Esophagus muscularis mucosa (tissue), 4 donors: Measurements from ENCODE around the gene TESK2. TPM values are rescaled to one million over a fixed set of nuclear protein-coding genes. Genes with fewer than 3 reads are reported as not detected.
A peak's percentile ranks its signal among the peaks of the same experiment; 100 is the strongest.

Source experiments
- DNase-seq: peaks from one replicate; pipeline ENCODE4 v3.0.0-alpha.2; 2017; ENCODE audit errors: extremely low spot score
- H3K27ac ChIP-seq, 4 donors: fragments of 200-600 bp; sonication (generic); replicated peaks in 1 of 4; 1 replicate in 3 of 4; 2 replicates in 1 of 4; pipeline ENCODE4 v1.5.1; 2016 to 2019; ENCODE audit warnings: mild to moderate bottlenecking in 1 of 4
- H3K27me3 ChIP-seq, 4 donors: fragments of 200-600 bp; sonication (generic); one replicate each; pipeline versions ENCODE4 v1.5.1 to v1.6.0; 2016 to 2019
- H3K36me3 ChIP-seq, 4 donors: fragments of 200-600 bp; sonication (generic); one replicate each; pipeline ENCODE4 v1.5.1; 2016 to 2019
- H3K4me1 ChIP-seq, 4 donors: fragments of 200-600 bp; sonication (generic); one replicate each; pipeline ENCODE4 v1.5.1; 2016 to 2019
- H3K4me3 ChIP-seq, 4 donors: fragments of 200-600 bp; sonication (generic); 1 replicate in 2 of 4; 2 replicates in 2 of 4; pipeline ENCODE4 v1.5.1; 2016 to 2019; ENCODE audit warnings: mild to moderate bottlenecking in 4 of 4, moderate library complexity in 1 of 4
- H3K9me3 ChIP-seq, 4 donors: fragments of 200-600 bp; sonication (generic); 1 replicate in 3 of 4; 2 replicates in 1 of 4; pipeline ENCODE4 v1.5.1; 2016 to 2019
- CTCF ChIP-seq, 3 experiments: fragments of 200-600 bp in 2 of 3; fragments of 450-650 bp in 1 of 3; sonication (generic) in 2 of 3; IDR thresholded peaks; one replicate each; pipeline ENCODE4 v1.5.1; 2017 to 2019; ENCODE audit warnings: antibody characterized with exemption in 3 of 3, mild to moderate bottlenecking in 2 of 3, moderate library complexity in 1 of 3
- EP300 ChIP-seq: sonication (generic); formaldehyde crosslinking; IDR thresholded peaks from one replicate; pipeline ENCODE4 v1.6.1; 2017; ENCODE audit warnings: antibody characterized with exemption
- POLR2A ChIP-seq: fragments of 450-650 bp; IDR thresholded peaks from one replicate; pipeline ENCODE4 v1.6.1; 2017; ENCODE audit warnings: antibody characterized with exemption, moderate library complexity, mild to moderate bottlenecking, low read depth
- POLR2AphosphoS5 ChIP-seq, 2 donors: sonication (generic); formaldehyde crosslinking; IDR thresholded peaks; one replicate each; pipeline ENCODE4 v1.6.1; 2017; ENCODE audit warnings: antibody characterized with exemption in 2 of 2
- whole genome bisulfite sequencing: methylation state at CpG from one replicate; pipeline ENCODE4 v1.1.5; 2018; 5-methylcytosine and 5-hydroxymethylcytosine counted together
- intact Hi-C: fragments of 100-400 bp; cut with DNase I; formaldehyde crosslinking; loops from one replicate; pipeline ENCODE4 v1.15.1; 2023
- total RNA-seq, 4 donors: library from RNA; depleted of rRNA; stranded (reverse); fragments of >200 nt; gene quantifications; one replicate each; pipeline versions ENCODE4 v1.1.0 to v1.2.1, GENCODE V29; 2016

The TESK2 gene
- total RNA-seq, 4 donors from 2014 or later: 3.3 to 6.5 (median 4.8) TPM

DNA sequence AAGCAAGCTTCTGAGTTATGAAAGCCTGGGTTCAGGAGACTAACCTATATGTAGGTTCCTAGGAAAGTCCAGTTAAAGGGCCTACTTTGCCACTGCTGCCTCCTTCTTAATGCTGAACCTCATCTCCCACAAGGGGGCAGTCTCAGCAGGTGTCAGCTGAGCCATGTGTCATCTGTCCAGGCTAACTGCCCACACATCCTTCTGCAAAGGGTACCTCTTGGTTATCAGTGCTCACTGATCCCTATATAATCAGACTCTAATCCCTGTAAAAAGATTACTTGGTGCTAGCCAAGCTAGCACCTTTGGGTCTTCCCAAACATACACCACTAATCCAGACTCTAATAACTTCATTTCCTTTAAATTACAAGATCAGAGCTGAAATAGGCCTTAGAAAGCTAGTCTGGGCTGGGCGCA is 21.7 kb upstream of the TESK2 start:
- no peak overlapping the region for H3K4me3 ChIP-seq
- WGBS: 100% methylated on average over 1 of the region's 1 CpG
- H3K27ac ChIP-seq: no peak overlapping the region
- intact Hi-C loops: loop anchor here (5.0 kb wide), 1 partner anchor 55 kb away; no protein-coding TSS in a partner anchor
- DNase-seq: no peak
- H3K9me3 ChIP-seq: no peaks in the 10 kb centered on the region
- peaks cover 72 to 95% (median 87%) of the 10 kb centered on the region in 4 donors for H3K36me3 ChIP-seq
- peaks cover 10 to 35% (median 33%) of the 10 kb centered on the region in 4 donors for H3K4me1 ChIP-seq
- peak in 1 of 2 donors; percentile 37 for TF ChIP-seq POLR2AphosphoS5 (IDR thresholded peaks at IDR 0.05)
- TF ChIP-seq POLR2A: no peak
- TF ChIP-seq EP300: no peak
- peak; percentile 47 to 70 (median 64) for TF ChIP-seq CTCF (IDR thresholded peaks at IDR 0.05)
- no peaks in the 10 kb centered on the region for H3K27me3 ChIP-seq

DNA sequence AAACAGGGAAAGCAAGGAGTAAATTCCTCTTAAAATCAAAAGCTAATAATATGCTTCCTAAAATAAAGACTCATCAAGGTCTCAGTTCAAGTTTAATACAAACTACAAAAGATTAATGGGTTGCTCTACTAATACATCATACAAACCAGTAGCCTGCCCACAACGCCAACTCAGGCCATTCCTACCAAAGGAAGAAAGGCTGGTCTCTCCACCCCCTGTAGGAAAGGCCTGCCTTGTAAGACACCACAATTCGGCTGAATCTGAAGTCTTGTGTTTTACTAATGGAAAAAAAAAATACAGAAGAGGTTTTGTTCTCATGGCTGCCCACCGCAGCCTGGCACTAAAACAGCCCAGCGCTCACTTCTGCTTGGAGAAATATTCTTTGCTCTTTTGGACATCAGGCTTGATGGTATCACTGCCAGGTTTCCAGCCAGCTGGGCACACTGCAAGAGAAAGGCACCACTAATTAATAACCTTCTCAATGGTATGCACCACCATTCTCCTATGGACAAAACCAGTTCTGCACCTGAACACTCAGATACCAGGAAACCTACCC is 20.1 kb upstream of the TESK2 start:
- Histone ChIP-seq H3K27ac (no peak overlapping the region), H3K4me1 (peaks cover 10 to 21% (median 19%) of the 10 kb centered on the region in 4 donors), H3K9me3 (no peaks in the 10 kb centered on the region), H3K4me3 (no peak overlapping the region), H3K36me3 (peaks cover 56 to 80% (median 72%) of the 10 kb centered on the region in 4 donors), H3K27me3 (no peaks in the 10 kb centered on the region)
- intact Hi-C loops: loop anchor here (5.0 kb wide), 1 partner anchor 56 kb away; no protein-coding TSS in a partner anchor
- WGBS: 64% methylated on average over 4 of the region's 4 CpGs
- DNase-seq: no peak
- no peak for TF ChIP-seq POLR2A
- no peak for TF ChIP-seq CTCF (IDR thresholded peaks at IDR 0.05)
- TF ChIP-seq POLR2AphosphoS5 (IDR thresholded peaks at IDR 0.05): no peak
- no peak for TF ChIP-seq EP300

- no peak overlapping the region for H3K4me3 ChIP-seq
- H3K4me1 ChIP-seq: peaks cover 6 to 16% (median 14%) of the 10 kb centered on the region in 4 donors
- H3K27ac ChIP-seq: no peak overlapping the region
- no peak for DNase-seq
- TF ChIP-seq POLR2AphosphoS5 (IDR thresholded peaks at IDR 0.05) (no peak), CTCF (IDR thresholded peaks at IDR 0.05) (no peak), POLR2A (no peak)
- no peaks in the 10 kb centered on the region for H3K9me3 ChIP-seq
- no peaks in the 10 kb centered on the region for H3K27me3 ChIP-seq
- peaks cover 54 to 73% (median 65%) of the 10 kb centered on the region in 4 donors for H3K36me3 ChIP-seq
- intact Hi-C loops: loop anchor here (5.0 kb wide), 1 partner anchor 57 kb away; no protein-coding TSS in a partner anchor
- WGBS: 61% methylated on average over 9 of the region's 9 CpGs
Observed at GRCh38 chr1:45510036-45510971, 19.3 kb upstream of the TESK2 start.

DNA sequence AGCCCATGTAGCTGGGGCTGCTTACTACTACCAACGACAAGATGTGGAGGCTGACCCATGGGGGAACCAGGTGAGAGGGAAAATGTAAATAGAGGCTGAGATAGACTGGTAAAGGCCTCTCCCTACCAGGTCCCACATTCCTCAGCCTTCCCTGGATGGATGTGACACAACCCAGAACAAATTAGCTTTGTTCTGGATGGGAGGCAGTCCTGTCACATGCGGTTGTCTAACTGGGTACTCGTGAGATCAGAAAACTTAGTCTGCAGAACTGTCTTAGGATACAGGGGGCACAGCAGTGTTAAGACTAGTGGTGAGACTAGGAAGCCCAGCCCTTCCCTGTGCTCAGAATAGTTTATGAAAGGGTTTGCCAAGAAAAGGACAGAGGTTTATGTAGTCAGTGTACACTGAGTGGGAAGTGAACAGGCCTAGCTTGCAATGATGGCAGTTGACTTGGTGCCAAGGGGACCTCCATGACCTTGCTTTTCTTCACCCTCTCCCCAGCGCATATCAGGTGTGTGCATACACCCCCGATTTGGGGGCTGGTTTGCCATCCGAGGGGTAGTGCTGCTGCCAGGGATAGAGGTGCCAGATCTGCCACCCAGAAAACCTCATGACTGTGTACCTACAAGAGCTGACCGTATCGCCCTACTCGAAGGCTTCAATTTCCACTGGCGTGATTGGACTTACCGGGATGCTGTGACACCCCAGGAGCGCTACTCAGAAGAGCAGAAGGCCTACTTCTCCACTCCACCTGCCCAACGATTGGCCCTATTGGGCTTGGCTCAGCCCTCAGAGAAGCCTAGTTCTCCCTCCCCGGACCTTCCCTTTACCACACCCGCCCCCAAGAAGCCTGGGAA is 17.6 kb upstream of the TESK2 start:
- WGBS: 66% methylated on average over 15 of the region's 15 CpGs
- Histone ChIP-seq H3K36me3 (peaks cover 37 to 55% (median 48%) of the 10 kb centered on the region in 4 donors), H3K4me1 (peaks cover 6 to 16% (median 14%) of the 10 kb centered on the region in 4 donors), H3K9me3 (no peaks in the 10 kb centered on the region), H3K4me3 (no peak overlapping the region), H3K27me3 (no peaks in the 10 kb centered on the region), H3K27ac (peak overlapping the region; percentile 20 to 60 (median 53))
- no peak for DNase-seq
- intact Hi-C loops: no loop called here
- peak; percentile 10 to 43 (median 11) for TF ChIP-seq CTCF (IDR thresholded peaks at IDR 0.05)
- TF ChIP-seq POLR2A: no peak
